Measurements from ENCODE around the gene SEMA4F. TPM values are rescaled to one million over a fixed set of nuclear protein-coding genes. Genes with fewer than 3 reads are reported as not detected.
"Not testable (repeated sequence)": the region's sequence is repeated elsewhere in the genome, so short reads cannot be mapped to it uniquely, and the experiment has no call there.

Gene SEMA4F
- total and polyA plus RNA-seq, 2 experiments from 2014 or later = 4.2 to 5.9 TPM

DNA sequence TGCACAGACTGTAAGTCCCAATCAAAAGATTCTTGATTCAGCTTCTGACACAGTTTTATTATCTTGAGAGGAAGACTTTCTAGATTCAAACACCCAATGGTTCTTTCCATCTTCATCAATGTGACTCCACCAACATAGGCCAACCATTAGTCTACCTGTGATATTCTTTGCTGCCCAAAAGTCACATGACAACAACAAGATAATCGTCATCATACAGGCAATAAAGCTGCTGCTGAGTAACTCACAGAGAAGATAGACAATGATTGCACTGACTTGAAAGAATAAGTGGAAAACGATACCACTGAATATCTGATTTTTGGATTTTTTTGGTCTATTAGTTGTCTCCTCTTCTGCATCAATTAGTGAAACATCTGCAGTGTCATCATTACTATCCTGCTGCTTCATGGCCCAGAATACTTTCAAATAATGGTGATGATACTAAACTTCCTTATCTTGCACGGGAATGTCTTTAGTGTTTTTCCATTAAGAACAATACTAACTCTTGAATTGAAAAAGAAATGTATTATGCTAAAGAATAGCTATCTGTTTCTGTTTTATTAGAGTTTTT is 25.4 kb upstream of the SEMA4F start:
- H3K4me3 ChIP-seq = no peak overlapping the region
- H3K79me2 ChIP-seq (ENCODE audit: insufficient read depth) = no peaks in the 10 kb centered on the region
- H3K36me3 ChIP-seq (ENCODE audit: low read depth) = no peaks in the 10 kb centered on the region
- H3K27me3 ChIP-seq (replicated peaks; ENCODE audit: insufficient read depth) = no peaks in the 10 kb centered on the region
- H3K4me2 ChIP-seq (ENCODE audit: unreplicated experiment) = no peak overlapping the region
- in situ Hi-C loops (cut with MboI) = no loop called here
- H3K9me2 ChIP-seq (ENCODE audit: insufficient read depth) = no peaks in the 10 kb centered on the region
- no peaks in the 10 kb centered on the region for H3K4me1 ChIP-seq (ENCODE audit: insufficient read depth)
- no peaks in the 10 kb centered on the region for H3K9me3 ChIP-seq (ENCODE audit: low read depth)
- no peak overlapping the region for H3K27ac ChIP-seq
- WGBS, 2 experiments (ENCODE audit: low coverage in 1 of 2, low lambda C conversion rate in 2 of 2, missing lambda C conversion rate in 2 of 2) = 39 to 41% methylated on average over 3 of the region's 3 CpGs
- TF ChIP-seq EZH2phosphoT487 (IDR thresholded peaks at IDR 0.05; ENCODE audit: insufficient read depth, low read depth) (no peak), EZH2 (IDR thresholded peaks at IDR 0.05; ENCODE audit: insufficient read depth, poor library complexity, severe bottlenecking) (no peak)
- H2AFZ ChIP-seq = no peak overlapping the region
- DNase-seq = no peak
- H3K9ac ChIP-seq = no peak overlapping the region
- no peaks in the 10 kb centered on the region for H3F3A ChIP-seq (ENCODE audit: insufficient read depth)
- H4K20me1 ChIP-seq (ENCODE audit: insufficient read depth) = no peaks in the 10 kb centered on the region

DNA sequence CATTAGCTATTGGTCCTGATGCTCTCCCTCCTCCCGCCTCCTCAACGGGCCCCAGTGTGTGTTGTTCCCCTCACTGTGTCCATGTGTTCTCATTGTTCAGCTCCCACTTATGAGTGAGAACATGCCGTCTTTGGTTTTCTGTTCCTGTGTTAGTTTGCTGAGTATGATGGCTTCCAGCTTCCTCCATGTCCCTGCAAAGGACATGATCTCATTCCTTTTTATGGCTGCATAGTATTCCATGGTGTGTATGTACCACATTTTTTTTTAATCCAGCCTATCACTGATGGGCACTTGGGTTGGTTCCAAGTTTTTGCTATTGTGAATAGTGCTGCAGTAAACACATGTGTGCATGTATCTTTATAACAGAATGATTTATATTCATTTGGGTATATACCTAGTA is 23.6 kb upstream of the SEMA4F start:
- H3K4me3 ChIP-seq; H4K20me1 ChIP-seq (ENCODE audit: insufficient read depth); H3K9me2 ChIP-seq (ENCODE audit: insufficient read depth); H3K36me3 ChIP-seq (ENCODE audit: low read depth); DNase-seq; H3K9me3 ChIP-seq (ENCODE audit: low read depth); H3F3A ChIP-seq (ENCODE audit: insufficient read depth); H2AFZ ChIP-seq; H3K9ac ChIP-seq; in situ Hi-C loops (cut with MboI); H3K79me2 ChIP-seq (ENCODE audit: insufficient read depth); H3K4me1 ChIP-seq (ENCODE audit: insufficient read depth); H3K27ac ChIP-seq; H3K4me2 ChIP-seq (ENCODE audit: unreplicated experiment); H3K27me3 ChIP-seq (replicated peaks; ENCODE audit: insufficient read depth): not testable (repeated sequence)
- WGBS, 2 experiments (ENCODE audit: low coverage in 1 of 2, low lambda C conversion rate in 2 of 2, missing lambda C conversion rate in 2 of 2) = 85 to 88% methylated on average over 3 of the region's 3 CpGs

DNA sequence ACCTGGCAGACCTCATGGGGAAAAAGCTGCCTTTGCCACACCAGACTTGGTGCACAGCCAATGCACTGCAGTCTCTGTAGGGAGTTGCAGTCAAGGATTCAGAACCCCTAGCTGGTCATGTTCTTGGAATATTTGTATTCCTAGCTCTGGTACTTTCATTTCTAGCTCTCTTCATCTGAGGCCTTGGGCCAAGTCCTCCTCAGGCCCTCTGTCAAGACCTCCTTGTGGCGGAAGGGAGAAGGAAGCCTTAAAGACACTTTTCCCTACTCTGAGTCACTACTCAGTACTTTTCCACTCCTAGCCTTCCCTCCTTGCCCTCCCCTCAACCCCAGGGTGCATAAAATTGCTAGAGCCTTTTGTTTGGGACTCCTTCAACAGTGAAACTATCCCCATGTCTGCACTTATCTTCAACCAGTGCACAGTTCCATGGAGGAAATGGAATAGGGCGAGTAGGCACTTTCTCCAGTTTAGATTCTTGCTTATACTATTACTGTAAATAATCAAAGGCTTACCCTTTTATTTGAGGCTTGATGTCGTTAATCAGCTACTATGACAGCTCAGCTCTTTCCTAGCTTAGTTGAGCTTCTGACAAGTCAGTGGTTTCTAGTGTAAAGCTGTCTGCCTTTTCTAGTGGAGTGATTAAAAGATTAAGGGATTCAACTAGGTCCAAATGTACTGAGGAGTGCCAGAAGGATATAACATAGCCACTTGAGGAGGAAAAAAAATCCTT is 21.7 kb upstream of the SEMA4F start:
- Histone ChIP-seq H2AFZ (no peak overlapping the region), H3K36me3 (ENCODE audit: low read depth) (no peaks in the 10 kb centered on the region), H3K27ac (no peak overlapping the region), H3K79me2 (ENCODE audit: insufficient read depth) (no peaks in the 10 kb centered on the region), H3K9me3 (ENCODE audit: low read depth) (no peaks in the 10 kb centered on the region), H4K20me1 (ENCODE audit: insufficient read depth) (no peaks in the 10 kb centered on the region), H3K4me2 (ENCODE audit: unreplicated experiment) (no peak overlapping the region), H3K4me1 (ENCODE audit: insufficient read depth) (no peaks in the 10 kb centered on the region), H3K9ac (no peak overlapping the region), H3F3A (ENCODE audit: insufficient read depth) (no peaks in the 10 kb centered on the region), H3K27me3 (replicated peaks; ENCODE audit: insufficient read depth) (no peaks in the 10 kb centered on the region), H3K9me2 (ENCODE audit: insufficient read depth) (no peaks in the 10 kb centered on the region), H3K4me3 (no peak overlapping the region)
- DNase-seq = peak; percentile 22
- TF ChIP-seq EZH2 (IDR thresholded peaks at IDR 0.05; ENCODE audit: insufficient read depth, poor library complexity, severe bottlenecking) (no peak), EZH2phosphoT487 (IDR thresholded peaks at IDR 0.05; ENCODE audit: insufficient read depth, low read depth) (no peak)
- 68 to 76% methylated on average over 3 of the region's 3 CpGs for WGBS, 2 experiments (ENCODE audit: low coverage in 1 of 2, low lambda C conversion rate in 2 of 2, missing lambda C conversion rate in 2 of 2)
- in situ Hi-C loops (cut with MboI) = no loop called here

DNA sequence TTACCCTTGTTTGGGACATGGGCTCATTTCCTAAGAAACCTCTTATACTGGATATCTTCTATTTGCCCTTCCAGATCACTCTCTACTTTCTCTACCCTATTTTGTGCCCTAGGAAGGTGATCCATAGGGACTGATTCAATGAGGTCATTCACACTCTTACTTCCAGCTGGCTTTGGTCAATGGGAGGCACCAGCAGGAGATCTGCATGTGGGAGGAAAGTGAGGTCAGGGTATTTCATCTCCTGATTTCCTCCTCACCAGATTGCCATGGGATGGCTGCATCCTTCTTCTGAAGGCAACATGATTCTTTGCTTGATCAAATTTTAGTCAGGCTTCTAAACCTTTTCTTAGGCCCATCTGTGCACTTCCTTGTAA is 21.1 kb upstream of the SEMA4F start:
- no peak overlapping the region for H3K27ac ChIP-seq
- no peaks in the 10 kb centered on the region for H3K79me2 ChIP-seq (ENCODE audit: insufficient read depth)
- H3K4me3 ChIP-seq = no peak overlapping the region
- no peaks in the 10 kb centered on the region for H3K4me1 ChIP-seq (ENCODE audit: insufficient read depth)
- no peak overlapping the region for H2AFZ ChIP-seq
- peak; percentile 9 for DNase-seq
- H3K9me2 ChIP-seq (ENCODE audit: insufficient read depth) = no peaks in the 10 kb centered on the region
- H4K20me1 ChIP-seq (ENCODE audit: insufficient read depth) = no peaks in the 10 kb centered on the region
- H3K27me3 ChIP-seq (replicated peaks; ENCODE audit: insufficient read depth) = no peaks in the 10 kb centered on the region
- H3F3A ChIP-seq (ENCODE audit: insufficient read depth) = no peaks in the 10 kb centered on the region
- H3K9me3 ChIP-seq (ENCODE audit: low read depth) = no peaks in the 10 kb centered on the region
- TF ChIP-seq EZH2phosphoT487 (IDR thresholded peaks at IDR 0.05; ENCODE audit: insufficient read depth, low read depth) = no peak
- no peak for TF ChIP-seq EZH2 (IDR thresholded peaks at IDR 0.05; ENCODE audit: insufficient read depth, poor library complexity, severe bottlenecking)
- no peak overlapping the region for H3K9ac ChIP-seq
- no peaks in the 10 kb centered on the region for H3K36me3 ChIP-seq (ENCODE audit: low read depth)
- in situ Hi-C loops (cut with MboI) = no loop called here
- H3K4me2 ChIP-seq (ENCODE audit: unreplicated experiment) = no peak overlapping the region

DNA sequence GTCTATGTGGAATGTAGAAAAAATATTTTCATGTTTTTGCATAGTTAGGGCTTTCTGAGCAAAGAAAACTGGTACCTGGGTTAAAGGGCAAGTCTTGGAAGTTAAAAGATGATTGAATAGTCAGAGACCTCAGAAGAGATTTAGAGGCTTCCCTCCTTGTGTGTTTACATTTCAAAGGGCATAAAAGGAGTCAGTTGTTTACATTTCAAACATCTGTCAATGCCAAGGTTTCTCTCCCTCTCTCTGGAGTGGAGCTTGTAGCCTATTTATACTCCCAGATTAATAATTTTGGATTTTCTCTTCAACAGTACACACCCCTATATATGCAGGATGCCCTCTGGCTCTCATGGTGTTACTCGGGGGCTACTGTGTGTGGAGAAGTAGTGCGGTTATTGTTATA is 14.5 kb upstream of the SEMA4F start:
- Histone ChIP-seq H3K79me2 (ENCODE audit: insufficient read depth) (no peaks in the 10 kb centered on the region), H3K4me3 (no peak overlapping the region), H3K9ac (no peak overlapping the region), H2AFZ (no peak overlapping the region), H3K9me2 (ENCODE audit: insufficient read depth) (no peaks in the 10 kb centered on the region), H3K36me3 (ENCODE audit: low read depth) (no peaks in the 10 kb centered on the region), H3K27me3 (replicated peaks; ENCODE audit: insufficient read depth) (peaks cover 15% of the 10 kb centered on the region), H3K27ac (no peak overlapping the region), H3K4me1 (ENCODE audit: insufficient read depth) (no peaks in the 10 kb centered on the region), H3K9me3 (ENCODE audit: low read depth) (no peaks in the 10 kb centered on the region), H4K20me1 (ENCODE audit: insufficient read depth) (no peaks in the 10 kb centered on the region), H3F3A (ENCODE audit: insufficient read depth) (no peaks in the 10 kb centered on the region), H3K4me2 (ENCODE audit: unreplicated experiment) (no peak overlapping the region)
- no peak for DNase-seq
- WGBS, 2 experiments (ENCODE audit: low coverage in 1 of 2, low lambda C conversion rate in 2 of 2, missing lambda C conversion rate in 2 of 2) = 87 to 90% methylated on average over 2 of the region's 2 CpGs
- in situ Hi-C loops (cut with MboI) = no loop called here
- TF ChIP-seq EZH2 (IDR thresholded peaks at IDR 0.05; ENCODE audit: insufficient read depth, poor library complexity, severe bottlenecking) = no peak
- TF ChIP-seq EZH2phosphoT487 (IDR thresholded peaks at IDR 0.05; ENCODE audit: insufficient read depth, low read depth) = no peak
